Measurements from ENCODE around the gene DNAI7.

Gene DNAI7

GRCh38 chr12:25207846-25208245 lies 12.9 kb upstream of the DNAI7 start:
- TF ChIP-seq MAX (IDR thresholded peaks at IDR 0.05) (no peak), EGR1 (IDR thresholded peaks at IDR 0.05) (no peak), FOXM1 (IDR thresholded peaks at IDR 0.05; ENCODE audit: borderline replicate concordance, low read depth) (no peak), TEAD4 (IDR thresholded peaks at IDR 0.05) (no peak), CREB1 (IDR thresholded peaks at IDR 0.05; ENCODE audit: low read depth) (no peak), ZBTB7A (IDR thresholded peaks at IDR 0.05; ENCODE audit: low read depth) (no peak), TAF1 (IDR thresholded peaks at IDR 0.05; ENCODE audit: low read depth) (no peak), CEBPB (IDR thresholded peaks at IDR 0.05) (no peak), YY1 (IDR thresholded peaks at IDR 0.05; ENCODE audit: low read depth) (no peak), USF1 (IDR thresholded peaks at IDR 0.05) (no peak), TCF12 (IDR thresholded peaks at IDR 0.05; ENCODE audit: low read depth) (no peak), REST (IDR thresholded peaks at IDR 0.05; ENCODE audit: low read depth) (no peak), EP300 (IDR thresholded peaks at IDR 0.05; ENCODE audit: borderline replicate concordance) (no peak), NFIC (IDR thresholded peaks at IDR 0.05) (no peak), RAD21 (IDR thresholded peaks at IDR 0.05; ENCODE audit: low read depth) (no peak)

- TF ChIP-seq TEAD4 (IDR thresholded peaks at IDR 0.05) (no peak), RAD21 (IDR thresholded peaks at IDR 0.05; ENCODE audit: low read depth) (no peak), EGR1 (IDR thresholded peaks at IDR 0.05) (no peak), CEBPB (IDR thresholded peaks at IDR 0.05) (no peak), USF1 (IDR thresholded peaks at IDR 0.05) (no peak), YY1 (IDR thresholded peaks at IDR 0.05; ENCODE audit: low read depth) (no peak), ZBTB7A (IDR thresholded peaks at IDR 0.05; ENCODE audit: low read depth) (no peak), EP300 (IDR thresholded peaks at IDR 0.05; ENCODE audit: borderline replicate concordance) (no peak), TCF12 (IDR thresholded peaks at IDR 0.05; ENCODE audit: low read depth) (no peak), MAX (IDR thresholded peaks at IDR 0.05) (no peak), FOXM1 (IDR thresholded peaks at IDR 0.05; ENCODE audit: borderline replicate concordance, low read depth) (no peak), CREB1 (IDR thresholded peaks at IDR 0.05; ENCODE audit: low read depth) (no peak), NFIC (IDR thresholded peaks at IDR 0.05) (no peak), TAF1 (IDR thresholded peaks at IDR 0.05; ENCODE audit: low read depth) (no peak)
Observed at GRCh38 chr12:25207411-25207810, 12.5 kb upstream of the DNAI7 start.

GRCh38 chr12:25202137-25202536 lies 7.2 kb upstream of the DNAI7 start:
- no peak for TF ChIP-seq MAX (IDR thresholded peaks at IDR 0.05)
- no peak for TF ChIP-seq RAD21 (IDR thresholded peaks at IDR 0.05; ENCODE audit: low read depth)
- TF ChIP-seq CREB1 (IDR thresholded peaks at IDR 0.05; ENCODE audit: low read depth) = no peak
- no peak for TF ChIP-seq USF1 (IDR thresholded peaks at IDR 0.05)
- TF ChIP-seq CEBPB (IDR thresholded peaks at IDR 0.05) = no peak
- no peak for TF ChIP-seq TCF12 (IDR thresholded peaks at IDR 0.05; ENCODE audit: low read depth)
- no peak for TF ChIP-seq EP300 (IDR thresholded peaks at IDR 0.05; ENCODE audit: borderline replicate concordance)
- TF ChIP-seq NFIC (IDR thresholded peaks at IDR 0.05) = no peak
- TF ChIP-seq EGR1 (IDR thresholded peaks at IDR 0.05) = no peak
- TF ChIP-seq FOXM1 (IDR thresholded peaks at IDR 0.05; ENCODE audit: borderline replicate concordance, low read depth) = no peak
- TF ChIP-seq YY1 (IDR thresholded peaks at IDR 0.05; ENCODE audit: low read depth) = no peak
- TF ChIP-seq ZBTB7A (IDR thresholded peaks at IDR 0.05; ENCODE audit: low read depth) = no peak
- no peak for TF ChIP-seq REST (IDR thresholded peaks at IDR 0.05; ENCODE audit: low read depth)
- no peak for TF ChIP-seq TAF1 (IDR thresholded peaks at IDR 0.05; ENCODE audit: low read depth)
- TF ChIP-seq TEAD4 (IDR thresholded peaks at IDR 0.05) = no peak

- TF ChIP-seq USF1 (IDR thresholded peaks at IDR 0.05) (no peak), TCF12 (IDR thresholded peaks at IDR 0.05; ENCODE audit: low read depth) (no peak), REST (IDR thresholded peaks at IDR 0.05; ENCODE audit: low read depth) (no peak), CREB1 (IDR thresholded peaks at IDR 0.05; ENCODE audit: low read depth) (no peak), ZBTB7A (IDR thresholded peaks at IDR 0.05; ENCODE audit: low read depth) (no peak), RAD21 (IDR thresholded peaks at IDR 0.05; ENCODE audit: low read depth) (no peak)
Observed at GRCh38 chr12:25200703-25201102, 5.7 kb upstream of the DNAI7 start.

Measured in Ishikawa (cell line).